Endothelial cell of umbilical vein (primary cell): Measurements from ENCODE around the gene ANAPC16. TPM values are rescaled to one million over a fixed set of nuclear protein-coding genes. Genes with fewer than 3 reads are reported as not detected.

Experiments
- BruUV-seq: library from RNA; stranded (reverse); fragments of 400-500 nt; replicated peaks from 2 replicates; lab custom pipeline; 2021; lab: Mats Ljungman, UMichigan
- CTCF ChIA-PET: fragments of 300-600, 350-600 bp; sonication (Branson Sonifier 250); formaldehyde crosslinking; loops from one replicate; lab custom pipeline; 2021; ENCODE audit warnings: antibody characterized with exemption, inconsistent platforms; lab: Charles Lee
- POLR2A ChIA-PET: fragments of 300-600, 350-600 bp; sonication (Branson Sonifier 250); formaldehyde crosslinking; loops from one replicate; lab custom pipeline; 2021; ENCODE audit warnings: antibody characterized with exemption, inconsistent platforms; lab: Charles Lee
- DNase-seq: peaks from one replicate; pipeline ENCODE4 v3.0.0-alpha.2; 2011; ENCODE audit warnings: low read depth, low spot score
- FAIRE-seq: peaks from 2 replicates; lab custom pipeline; 2011; peaks lifted over from hg19 to GRCh38; lab: Jason Lieb, UNC
- H2AFZ ChIP-seq: 2 replicates; pipeline ENCODE4 v1.6.0; 2012; ENCODE audit warnings: low read depth, low read length, control low read depth, inconsistent platforms
- H3K27ac ChIP-seq: 2 replicates; pipeline ENCODE4 v1.5.1; 2011; ENCODE audit warnings: low read depth, mild to moderate bottlenecking, control low read depth, low read length, moderate library complexity; ENCODE audit not compliant: insufficient read depth
- H3K27me3 ChIP-seq, 2 experiments: 2 replicates each; pipeline versions ENCODE4 v1.6.0 to v1.6.1; 2011; ENCODE audit warnings: low read length in 2 of 2, mixed read lengths in 1 of 2; ENCODE audit not compliant: control insufficient read depth in 2 of 2, insufficient read depth in 2 of 2
- H3K36me3 ChIP-seq, 2 experiments: 2 replicates in 1 of 2; 3 replicates in 1 of 2; pipeline ENCODE4 v1.5.1; 2011; ENCODE audit warnings: low read length in 2 of 2, mild to moderate bottlenecking in 1 of 2, moderate library complexity in 1 of 2; ENCODE audit not compliant: control insufficient read depth in 2 of 2, insufficient read depth in 2 of 2; ENCODE audit errors: extremely low read depth in 1 of 2
- H3K4me1 ChIP-seq: 3 replicates; pipeline ENCODE4 v1.5.1; 2011; ENCODE audit warnings: mild to moderate bottlenecking, low read length; ENCODE audit not compliant: control insufficient read depth, insufficient read depth; ENCODE audit errors: extremely low read depth
- H3K4me2 ChIP-seq: 2 replicates; pipeline ENCODE4 v1.6.1; 2011; ENCODE audit warnings: low read length, control low read depth, mixed read lengths; ENCODE audit not compliant: insufficient read depth
- H3K4me3 ChIP-seq, 3 experiments: fragments of 200-600 bp in 1 of 3; sonication (generic), shearing (Covaris generic) in 1 of 3; replicated peaks in 1 of 3; 2 replicates each; pipeline ENCODE4 v1.5.1; 2011 to 2016; ENCODE audit warnings: control low read depth in 3 of 3, low read length in 3 of 3, mild to moderate bottlenecking in 2 of 3, inconsistent platforms in 1 of 3, low read depth in 1 of 3, moderate library complexity in 1 of 3; ENCODE audit not compliant: insufficient read depth in 1 of 3
- H3K79me2 ChIP-seq: 2 replicates; pipeline ENCODE4 v1.6.0; 2012; ENCODE audit warnings: low read length, inconsistent platforms; ENCODE audit not compliant: control insufficient read depth, insufficient read depth
- H3K9ac ChIP-seq: replicated peaks from 2 replicates; pipeline ENCODE3; 2011; ENCODE audit warnings: low read length, control low read depth; ENCODE audit not compliant: insufficient read depth; ENCODE audit errors: extremely low read depth
- H3K9me1 ChIP-seq: replicated peaks from 3 replicates; pipeline ENCODE4 v1.6.0; 2011; ENCODE audit warnings: mild to moderate bottlenecking, low read length; ENCODE audit not compliant: control insufficient read depth, insufficient read depth; ENCODE audit errors: extremely low read depth
- H3K9me3 ChIP-seq: replicated peaks from 2 replicates; pipeline ENCODE4 v1.5.1; 2012; ENCODE audit warnings: low read length, inconsistent platforms; ENCODE audit not compliant: control insufficient read depth, insufficient read depth
- H4K20me1 ChIP-seq: replicated peaks from 2 replicates; pipeline ENCODE3; 2011; ENCODE audit warnings: mild to moderate bottlenecking, low read length; ENCODE audit not compliant: control insufficient read depth, insufficient read depth; ENCODE audit errors: extremely low read depth
- CTCF ChIP-seq, 2 donors: IDR thresholded peaks; 1 replicate in 1 of 2; 2 replicates in 1 of 2; pipeline ENCODE4 v1.5.1; 2011; ENCODE audit warnings: low read length in 2 of 2, mild to moderate bottlenecking in 2 of 2, moderate library complexity in 2 of 2, control low read depth in 1 of 2, inconsistent platforms in 1 of 2, low read depth in 1 of 2; ENCODE audit not compliant: insufficient read depth in 1 of 2; ENCODE audit errors: extremely low read depth in 1 of 2
- EZH2 ChIP-seq: IDR thresholded peaks from 2 replicates; pipeline ENCODE4 v1.6.1; 2012; ENCODE audit warnings: borderline replicate concordance, low read depth, mild to moderate bottlenecking, moderate library complexity, low read length, inconsistent platforms; ENCODE audit not compliant: severe bottlenecking
- FOS ChIP-seq: IDR thresholded peaks from 2 replicates; pipeline ENCODE4 v1.6.1; 2011; ENCODE audit warnings: mild to moderate bottlenecking, low read length, moderate library complexity, borderline replicate concordance; ENCODE audit not compliant: insufficient read depth
- GATA2 ChIP-seq: IDR thresholded peaks from 2 replicates; pipeline ENCODE4 v1.7.0; 2011; ENCODE audit warnings: low read depth, mild to moderate bottlenecking, moderate library complexity, mixed read lengths, low read length; ENCODE audit not compliant: insufficient read length, insufficient read depth
- JUN ChIP-seq: IDR thresholded peaks from 2 replicates; pipeline ENCODE4 v1.6.1; 2011; ENCODE audit warnings: borderline replicate concordance, low read depth; ENCODE audit not compliant: insufficient read length, insufficient read depth
- MAX ChIP-seq: IDR thresholded peaks from 2 replicates; pipeline ENCODE4 v1.6.1; 2011; ENCODE audit not compliant: insufficient read depth, insufficient read length
- MYC ChIP-seq: IDR thresholded peaks from one replicate; pipeline ENCODE4 v1.6.1; 2011; ENCODE audit warnings: mild to moderate bottlenecking, low read depth, low read length
- POLR2A ChIP-seq: IDR thresholded peaks from 2 replicates; pipeline ENCODE4 v1.6.1; 2012; ENCODE audit warnings: low read depth, mild to moderate bottlenecking, control low read depth, low read length
- POLR2AphosphoS5 ChIP-seq: IDR thresholded peaks from 2 replicates; pipeline ENCODE4 v1.6.1; 2012; ENCODE audit warnings: low read depth, mild to moderate bottlenecking, control low read depth, low read length, moderate library complexity; ENCODE audit not compliant: insufficient read depth
- dilution Hi-C: fragments of 300-500 bp; cut with MboI; formaldehyde crosslinking; loops from one replicate; pipeline ENCODE4 v1.15.0; 2019; ENCODE audit warnings: low sequenced_read_pairs; ENCODE audit not compliant: extremely low pct_ligation_motif_present
- intact Hi-C: fragments of 100-400 bp; cut with micrococcal nuclease; formaldehyde crosslinking; loops from one replicate; pipeline ENCODE4 v1.10.0; 2022
- polyA plus RNA-seq, 4 experiments: library from polyadenylated mRNA; depleted of rRNA in 3 of 4; stranded (reverse) in 3 of 4; unstranded in 1 of 4; fragments of >200 nt; gene quantifications; 2 replicates each; pipeline versions ENCODE4 v1.2.1 to v1.2.3, GENCODE V29; 2011 to 2012; ENCODE audit warnings: missing spikeins in 1 of 4
- total RNA-seq: library from RNA; stranded (reverse); gene quantifications from 2 replicates; pipeline ENCODE4 v1.2.3, GENCODE V29; 2021

The ANAPC16 gene
- total and polyA plus RNA-seq, 2 donors (not counting 3 experiments of a cell fraction or from before 2014, with no cell fraction given): 38.1 to 44.4 TPM

- FAIRE-seq: no peak
- intact Hi-C loops: no loop called here
- H3K36me3 ChIP-seq: peaks cover 0 to 7% of the 10 kb centered on the region in 2 experiments
- H3K4me2 ChIP-seq: no peak overlapping the region
- DNase-seq: no peak
- CTCF ChIA-PET: interaction anchor here (0.8 to 9.4 kb wide), 8 partner anchors 15 to 63 kb away, joined by 3 to 214 read pairs (median 4); no protein-coding TSS in a partner anchor
- H2AFZ ChIP-seq: no peak overlapping the region
- no peaks in the 10 kb centered on the region for H3K9me3 ChIP-seq
- no peaks in the 10 kb centered on the region for H3K27me3 ChIP-seq
- POLR2A ChIA-PET: interaction anchor here (0.5 to 6.1 kb wide), 3 partner anchors 21 to 48 kb away, joined by 3 to 59 read pairs (median 4); no protein-coding TSS in a partner anchor
- H3K4me1 ChIP-seq: peaks cover 19% of the 10 kb centered on the region
- H3K9me1 ChIP-seq: no peaks in the 10 kb centered on the region
- no peak overlapping the region for H3K9ac ChIP-seq
- BruUV-seq: no TSS peak
- H3K27ac ChIP-seq: no peak overlapping the region
- no peaks in the 10 kb centered on the region for H4K20me1 ChIP-seq
- H3K4me3 ChIP-seq: no peak overlapping the region
- no peak for TF ChIP-seq EZH2
- no peak for TF ChIP-seq MYC
- TF ChIP-seq POLR2AphosphoS5: no peak
- no peak for TF ChIP-seq POLR2A
- TF ChIP-seq JUN: no peak
- TF ChIP-seq GATA2: no peak
- no peak for TF ChIP-seq FOS
- no peak for TF ChIP-seq CTCF (IDR thresholded peaks at IDR 0.05; ENCODE audit: extremely low read depth in 1 of 2, insufficient read depth in 1 of 2, low read depth in 1 of 2, low read length in 2 of 2)
- no peak for TF ChIP-seq MAX
- peaks cover 16% of the 10 kb centered on the region for H3K79me2 ChIP-seq
- dilution Hi-C loops: no loop called here
Observed at GRCh38 chr10:72277340-72277995, 61.7 kb downstream of the ANAPC16 start.
